Epithelial cell of prostate (primary cell): Measurements from ENCODE around the gene NPBWR2.

Experiments
- DNase-seq: peaks from one replicate; pipeline ENCODE4 v3.0.0-alpha.2; 2011; ENCODE audit warnings: low read depth, low spot score
- H3K27ac ChIP-seq: fragments of 450-650 bp; 2 replicates; pipeline ENCODE4 v1.5.1; 2017; ENCODE audit warnings: mild to moderate bottlenecking

Gene NPBWR2

GRCh38 chr20:64106981-64107735 is at the start of gene NPBWR2:
TSS of gene NPBWR2 (minus strand) at chr20:64107565. CDS start at chr20:64106831, 734 bp downstream.
- DNase-seq: no peak
- H3K27ac ChIP-seq: no peak within 1 kb of the TSS

- no peak overlapping the region for H3K27ac ChIP-seq
- DNase-seq: no peak
Measured at GRCh38 chr20:64156136-64156885, 48.9 kb upstream of the NPBWR2 start.

GRCh38 chr20:64155258-64156135 is 48.1 kb upstream of the NPBWR2 start:
- H3K27ac ChIP-seq: no peak overlapping the region
- DNase-seq: no peak

DNA sequence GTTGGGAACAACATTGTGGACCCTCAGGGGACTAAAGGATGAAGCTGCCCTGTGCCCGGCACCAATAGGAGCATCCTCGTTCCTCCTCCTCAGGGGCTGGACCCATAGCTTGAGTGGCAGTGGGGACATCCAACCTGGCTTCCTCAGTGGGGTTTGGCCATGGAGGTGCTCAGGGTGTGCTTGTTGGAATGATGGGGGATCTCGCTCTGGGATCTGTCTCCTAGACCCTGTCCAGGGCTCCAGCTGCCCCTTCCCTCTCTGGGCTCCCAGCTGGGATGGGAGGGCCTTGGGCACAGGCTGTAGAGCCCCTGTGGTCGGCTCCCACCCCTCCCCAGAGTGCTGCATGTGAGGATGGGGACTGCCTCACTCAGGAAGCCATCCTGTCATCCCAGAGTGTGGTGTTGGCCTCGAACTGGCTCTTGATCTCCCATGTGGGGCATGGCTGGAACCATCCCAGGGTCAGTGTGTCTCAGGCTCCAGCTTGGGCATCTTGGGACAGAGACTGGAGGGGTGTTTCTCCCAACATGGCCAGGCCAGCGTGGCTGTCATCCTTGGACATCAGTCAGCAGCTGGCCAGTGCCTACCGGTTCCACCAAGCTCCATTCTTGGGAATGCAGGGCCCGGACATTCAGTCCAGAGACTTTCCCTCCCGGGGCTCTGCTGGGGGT is 47.4 kb upstream of the NPBWR2 start:
- no peak overlapping the region for H3K27ac ChIP-seq
- no peak for DNase-seq

DNA sequence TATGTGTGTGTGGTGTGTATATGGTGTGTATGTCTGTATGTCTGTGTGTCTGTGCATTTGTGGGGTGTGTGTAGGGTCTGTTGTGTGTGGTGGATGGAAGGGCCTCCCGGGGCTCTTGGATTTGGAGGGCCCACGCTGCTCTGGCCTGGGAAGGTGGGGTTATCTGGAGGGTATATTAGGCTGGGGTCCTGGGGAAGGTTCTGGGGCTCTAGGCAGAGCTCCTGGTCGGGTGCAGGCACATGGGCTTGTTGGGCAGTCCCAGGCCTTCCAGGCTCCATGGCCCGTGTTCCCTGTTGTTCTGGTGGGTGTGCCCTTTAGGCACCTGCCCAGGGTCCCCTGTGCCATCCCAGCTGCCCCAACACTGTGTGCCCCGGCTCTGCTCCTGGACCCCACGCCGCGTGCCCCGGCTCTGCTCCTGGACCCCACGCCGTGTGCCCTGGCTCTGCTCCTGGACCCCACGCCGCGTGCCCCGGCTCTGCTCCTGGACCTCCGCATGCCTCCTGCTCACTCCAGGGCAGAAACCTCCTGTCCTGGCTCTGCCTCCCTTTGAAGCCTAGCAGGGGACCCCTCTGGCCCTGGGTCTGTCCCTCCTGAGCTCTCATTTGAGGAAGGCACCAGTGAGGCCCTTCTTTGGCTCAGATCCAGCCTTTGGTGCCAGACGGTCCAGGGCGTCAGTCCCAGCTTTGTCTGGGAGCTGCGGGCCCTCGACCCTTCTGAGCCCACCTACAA is 46.7 kb upstream of the NPBWR2 start:
- no peak overlapping the region for H3K27ac ChIP-seq
- no peak for DNase-seq

DNA sequence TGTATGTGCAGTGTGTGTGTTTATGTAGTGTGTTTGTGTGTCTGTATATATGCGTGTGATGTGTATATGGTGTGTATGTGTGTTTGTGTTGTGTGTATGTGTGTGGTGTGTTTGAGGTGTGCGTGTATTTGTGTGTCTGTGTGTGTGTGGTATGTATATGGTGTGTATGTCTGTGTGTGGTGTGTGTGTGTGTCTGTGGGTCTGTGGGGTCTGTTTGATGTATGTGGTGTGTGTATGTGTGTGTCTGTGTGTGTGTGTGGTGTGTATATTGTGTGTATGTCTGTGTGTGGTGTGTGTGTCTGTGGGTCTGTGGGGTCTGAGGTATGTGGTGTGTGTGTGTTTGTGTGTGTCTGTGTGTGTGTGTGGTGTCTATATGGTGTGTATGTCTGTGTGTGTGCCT is 46.0 kb upstream of the NPBWR2 start:
- no peak overlapping the region for H3K27ac ChIP-seq
- DNase-seq: no peak

DNA sequence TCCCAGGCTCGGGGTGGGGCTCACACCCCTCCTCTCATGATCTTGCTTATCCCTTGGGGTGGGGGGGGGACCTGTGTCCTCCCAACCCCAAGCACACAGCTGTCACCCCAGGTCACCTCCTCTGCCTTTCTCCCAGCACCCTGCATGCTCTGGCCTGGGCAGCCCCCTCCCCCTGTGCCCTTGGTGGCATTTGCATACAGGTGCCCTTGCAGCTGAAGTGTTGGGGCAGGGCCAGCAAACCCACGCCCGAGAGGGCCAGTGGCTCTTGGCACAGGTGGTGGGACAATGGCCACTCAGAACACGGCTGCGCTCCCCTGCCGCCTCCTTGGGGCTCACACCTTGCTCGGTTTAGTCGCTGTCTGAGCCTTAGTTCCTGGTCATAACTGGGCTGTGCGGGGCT is 45.5 kb upstream of the NPBWR2 start:
- no peak for DNase-seq

GRCh38 chr20:64151633-64152530 is 44.5 kb upstream of the NPBWR2 start:
- DNase-seq: peak; percentile 78
- peak overlapping the region; percentile 54 for H3K27ac ChIP-seq

More for the DNA sequence above, 45.5 kb upstream of the NPBWR2 start:
- H3K27ac ChIP-seq: peak overlapping the region; percentile 54

- no peak for DNase-seq
- no peak overlapping the region for H3K27ac ChIP-seq
Measured at GRCh38 chr20:64150756-64151632, 43.6 kb upstream of the NPBWR2 start.

- DNase-seq: no peak
- H3K27ac ChIP-seq: no peak overlapping the region
Measured at GRCh38 chr20:64149809-64150560, 42.6 kb upstream of the NPBWR2 start.

DNA sequence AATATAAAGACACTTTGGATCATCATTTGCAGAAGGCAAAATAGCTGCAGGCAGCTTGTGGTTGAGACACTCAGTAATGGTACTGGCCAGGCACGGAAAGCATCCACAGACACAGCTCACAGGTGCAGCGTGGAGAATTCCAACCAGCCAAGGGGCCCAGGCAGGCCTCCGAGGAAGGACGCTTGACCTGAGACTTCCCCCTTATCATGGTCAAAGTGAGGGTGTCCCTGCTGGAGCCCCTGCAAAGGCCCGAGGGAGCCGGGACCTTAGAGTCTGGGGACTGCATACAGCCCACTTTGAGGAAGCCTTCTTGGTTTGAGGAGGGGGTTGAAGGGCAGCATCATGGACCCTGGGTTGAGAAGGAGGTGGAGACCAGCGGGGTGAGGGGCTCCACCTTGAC is 41.8 kb upstream of the NPBWR2 start:
- DNase-seq: no peak
- H3K27ac ChIP-seq: no peak overlapping the region

- H3K27ac ChIP-seq: no peak overlapping the region
- DNase-seq: no peak
Measured at GRCh38 chr20:64148581-64148980, 41.2 kb upstream of the NPBWR2 start.

GRCh38 chr20:64146936-64147477 is 39.6 kb upstream of the NPBWR2 start:
- DNase-seq: no peak
- H3K27ac ChIP-seq: no peak overlapping the region

- no peak for DNase-seq
- H3K27ac ChIP-seq: no peak overlapping the region
Measured at GRCh38 chr20:64146301-64146935, 39.1 kb upstream of the NPBWR2 start.

GRCh38 chr20:64145458-64146300 is 38.3 kb upstream of the NPBWR2 start:
- H3K27ac ChIP-seq: no peak overlapping the region
- DNase-seq: no peak
